ENCODE data around the gene PNMA8A.

GRCh38 chr19:46480415-46480814 lies 9.1 kb upstream of the PNMA8A start:
- TF ChIP-seq, protein P1, sequence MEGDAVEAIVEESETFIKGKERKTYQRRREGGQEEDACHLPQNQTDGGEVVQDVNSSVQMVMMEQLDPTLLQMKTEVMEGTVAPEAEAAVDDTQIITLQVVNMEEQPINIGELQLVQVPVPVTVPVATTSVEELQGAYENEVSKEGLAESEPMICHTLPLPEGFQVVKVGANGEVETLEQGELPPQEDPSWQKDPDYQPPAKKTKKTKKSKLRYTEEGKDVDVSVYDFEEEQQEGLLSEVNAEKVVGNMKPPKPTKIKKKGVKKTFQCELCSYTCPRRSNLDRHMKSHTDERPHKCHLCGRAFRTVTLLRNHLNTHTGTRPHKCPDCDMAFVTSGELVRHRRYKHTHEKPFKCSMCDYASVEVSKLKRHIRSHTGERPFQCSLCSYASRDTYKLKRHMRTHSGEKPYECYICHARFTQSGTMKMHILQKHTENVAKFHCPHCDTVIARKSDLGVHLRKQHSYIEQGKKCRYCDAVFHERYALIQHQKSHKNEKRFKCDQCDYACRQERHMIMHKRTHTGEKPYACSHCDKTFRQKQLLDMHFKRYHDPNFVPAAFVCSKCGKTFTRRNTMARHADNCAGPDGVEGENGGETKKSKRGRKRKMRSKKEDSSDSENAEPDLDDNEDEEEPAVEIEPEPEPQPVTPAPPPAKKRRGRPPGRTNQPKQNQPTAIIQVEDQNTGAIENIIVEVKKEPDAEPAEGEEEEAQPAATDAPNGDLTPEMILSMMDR (IDR thresholded peaks at IDR 0.05), result no peak
- no peak for TF ChIP-seq POLR2A (IDR thresholded peaks at IDR 0.05)

Data from lower leg skin (tissue), 3 donors.